ENCODE measurements around the gene OR7A17. TPM values are rescaled to one million over a fixed set of nuclear protein-coding genes. Genes with fewer than 3 reads are reported as not detected.

OR7A17 gene
- total RNA-seq, 1 donor from 2014 or later: not detected

DNA sequence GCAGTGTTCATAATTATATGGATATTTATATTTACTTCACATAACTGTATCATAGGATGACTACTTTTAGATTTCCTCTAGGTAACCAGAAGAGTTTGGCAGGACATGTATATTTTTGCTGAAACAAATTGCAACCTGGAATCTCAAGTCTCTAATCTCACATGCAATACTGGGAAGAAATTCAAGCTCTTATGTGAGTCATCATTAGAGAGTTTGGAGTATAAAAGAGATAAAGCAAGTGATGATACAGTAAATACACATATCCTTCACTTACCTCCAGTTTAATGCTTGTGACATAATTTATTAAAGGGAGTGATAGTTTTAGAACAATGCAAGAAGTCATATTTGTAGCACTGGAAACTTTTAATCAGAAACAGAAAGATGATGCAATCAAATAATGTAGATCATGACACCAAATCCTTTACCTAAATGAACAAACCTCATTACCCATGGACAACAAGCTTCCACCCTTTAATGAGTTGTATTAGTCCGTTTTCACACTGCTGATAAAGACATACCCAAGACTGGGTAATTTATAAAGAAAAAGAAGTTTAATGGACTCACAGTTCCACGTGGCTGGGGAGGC, 15.8 kb upstream of the OR7A17 start:
- Mint-ChIP-seq H3K27ac (ENCODE audit: unreplicated experiment) (no peak overlapping the region), H3K9me3 (ENCODE audit: unreplicated experiment) (no peaks in the 10 kb centered on the region)

DNA sequence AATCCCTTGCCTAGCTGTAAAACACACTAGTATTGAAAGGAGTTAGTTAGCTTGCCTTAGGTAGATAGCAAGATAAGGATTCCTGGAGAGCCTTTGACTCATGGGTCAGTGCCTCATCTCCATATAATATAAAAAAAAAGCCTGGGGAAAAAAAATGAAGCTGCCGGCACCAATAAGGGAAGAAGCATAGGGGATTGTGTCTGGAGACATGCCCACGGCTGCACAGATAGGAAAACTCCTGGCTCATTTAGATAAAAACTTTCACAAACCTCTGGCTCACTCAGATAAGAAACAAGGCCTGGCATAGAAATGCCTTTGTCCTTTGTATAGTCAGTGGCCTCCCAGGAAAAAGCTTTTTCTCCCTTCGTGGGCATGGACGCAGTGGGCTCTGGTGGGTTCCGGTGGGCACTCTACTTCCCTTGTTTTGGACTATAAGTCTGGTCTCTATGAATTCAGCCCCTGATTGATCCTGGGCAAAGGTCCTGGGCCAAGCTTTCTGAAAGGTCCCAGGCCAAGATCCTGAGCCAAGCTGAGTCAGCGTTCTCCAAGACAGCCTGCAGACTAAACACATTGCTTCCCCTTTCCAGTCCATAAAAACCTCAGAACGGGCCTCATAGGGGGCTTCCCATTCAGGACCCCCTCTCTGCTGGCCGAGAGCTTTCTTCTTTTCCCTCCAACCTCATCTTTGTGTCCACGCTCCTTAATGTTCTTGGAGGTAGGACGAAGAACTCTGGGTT, 4.9 kb upstream of the OR7A17 start:
- TF ChIP-seq, protein P1, sequence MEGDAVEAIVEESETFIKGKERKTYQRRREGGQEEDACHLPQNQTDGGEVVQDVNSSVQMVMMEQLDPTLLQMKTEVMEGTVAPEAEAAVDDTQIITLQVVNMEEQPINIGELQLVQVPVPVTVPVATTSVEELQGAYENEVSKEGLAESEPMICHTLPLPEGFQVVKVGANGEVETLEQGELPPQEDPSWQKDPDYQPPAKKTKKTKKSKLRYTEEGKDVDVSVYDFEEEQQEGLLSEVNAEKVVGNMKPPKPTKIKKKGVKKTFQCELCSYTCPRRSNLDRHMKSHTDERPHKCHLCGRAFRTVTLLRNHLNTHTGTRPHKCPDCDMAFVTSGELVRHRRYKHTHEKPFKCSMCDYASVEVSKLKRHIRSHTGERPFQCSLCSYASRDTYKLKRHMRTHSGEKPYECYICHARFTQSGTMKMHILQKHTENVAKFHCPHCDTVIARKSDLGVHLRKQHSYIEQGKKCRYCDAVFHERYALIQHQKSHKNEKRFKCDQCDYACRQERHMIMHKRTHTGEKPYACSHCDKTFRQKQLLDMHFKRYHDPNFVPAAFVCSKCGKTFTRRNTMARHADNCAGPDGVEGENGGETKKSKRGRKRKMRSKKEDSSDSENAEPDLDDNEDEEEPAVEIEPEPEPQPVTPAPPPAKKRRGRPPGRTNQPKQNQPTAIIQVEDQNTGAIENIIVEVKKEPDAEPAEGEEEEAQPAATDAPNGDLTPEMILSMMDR (IDR thresholded peaks at IDR 0.05): no peak
- Mint-ChIP-seq H3K9me3 (ENCODE audit: unreplicated experiment) (no peaks in the 10 kb centered on the region), H3K4me1 (ENCODE audit: unreplicated experiment) (peaks cover 5% of the 10 kb centered on the region), H3K4me3 (ENCODE audit: unreplicated experiment) (no peak overlapping the region), H3K27me3 (ENCODE audit: unreplicated experiment) (no peaks in the 10 kb centered on the region), H3K27ac (ENCODE audit: unreplicated experiment) (no peak overlapping the region), H3K36me3 (ENCODE audit: unreplicated experiment) (no peaks in the 10 kb centered on the region)
- no peak for DNase-seq (ENCODE audit: extremely low spot score, unreplicated experiment)

More for the DNA sequence above, 15.8 kb upstream of the OR7A17 start:
- no peak overlapping the region for H3K4me3 Mint-ChIP-seq (ENCODE audit: unreplicated experiment)
- H3K4me1 Mint-ChIP-seq (ENCODE audit: unreplicated experiment): no peaks in the 10 kb centered on the region
- no peaks in the 10 kb centered on the region for H3K36me3 Mint-ChIP-seq (ENCODE audit: unreplicated experiment)
- no peaks in the 10 kb centered on the region for H3K27me3 Mint-ChIP-seq (ENCODE audit: unreplicated experiment)
- TF ChIP-seq, protein P1 (IDR thresholded peaks at IDR 0.05): no peak
- no peak for DNase-seq (ENCODE audit: extremely low spot score, unreplicated experiment)

DNA sequence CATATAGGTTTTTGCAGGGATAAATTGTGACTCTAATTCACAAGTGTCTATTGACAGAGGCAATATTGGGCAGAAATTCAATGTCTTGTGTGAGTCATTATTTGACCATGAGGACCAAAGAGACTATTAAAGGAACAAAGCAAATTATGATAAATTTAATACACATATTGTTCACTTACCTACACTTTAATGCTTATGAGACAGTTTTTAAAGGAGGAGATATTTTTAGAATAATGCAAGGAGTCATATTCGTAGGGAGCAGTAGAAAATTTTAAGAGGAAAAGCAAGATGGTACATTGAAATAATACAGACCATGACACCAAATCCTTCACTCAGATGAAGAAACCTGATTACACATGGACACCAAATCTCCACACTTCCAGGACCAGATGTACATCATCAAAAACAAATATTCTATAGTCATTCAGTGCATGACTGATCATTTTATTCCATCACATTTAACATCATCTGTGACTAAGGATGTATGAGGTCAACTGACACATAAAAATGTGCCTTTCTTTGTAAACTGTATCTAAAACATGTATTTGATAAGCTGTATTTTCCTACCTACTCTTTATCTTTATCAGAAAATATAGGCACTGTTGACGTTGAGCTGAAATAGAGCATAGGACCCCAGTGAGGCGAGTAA, 4.2 kb upstream of the OR7A17 start:
- no peak overlapping the region for H3K4me3 Mint-ChIP-seq (ENCODE audit: unreplicated experiment)
- peaks cover 5% of the 10 kb centered on the region for H3K4me1 Mint-ChIP-seq (ENCODE audit: unreplicated experiment)
- peaks cover 3% of the 10 kb centered on the region for H3K27me3 Mint-ChIP-seq (ENCODE audit: unreplicated experiment)
- no peaks in the 10 kb centered on the region for H3K9me3 Mint-ChIP-seq (ENCODE audit: unreplicated experiment)
- TF ChIP-seq, protein P1 (IDR thresholded peaks at IDR 0.05): no peak
- no peak for DNase-seq (ENCODE audit: extremely low spot score, unreplicated experiment)
- H3K36me3 Mint-ChIP-seq (ENCODE audit: unreplicated experiment): no peaks in the 10 kb centered on the region
- no peak overlapping the region for H3K27ac Mint-ChIP-seq (ENCODE audit: unreplicated experiment)

DNA sequence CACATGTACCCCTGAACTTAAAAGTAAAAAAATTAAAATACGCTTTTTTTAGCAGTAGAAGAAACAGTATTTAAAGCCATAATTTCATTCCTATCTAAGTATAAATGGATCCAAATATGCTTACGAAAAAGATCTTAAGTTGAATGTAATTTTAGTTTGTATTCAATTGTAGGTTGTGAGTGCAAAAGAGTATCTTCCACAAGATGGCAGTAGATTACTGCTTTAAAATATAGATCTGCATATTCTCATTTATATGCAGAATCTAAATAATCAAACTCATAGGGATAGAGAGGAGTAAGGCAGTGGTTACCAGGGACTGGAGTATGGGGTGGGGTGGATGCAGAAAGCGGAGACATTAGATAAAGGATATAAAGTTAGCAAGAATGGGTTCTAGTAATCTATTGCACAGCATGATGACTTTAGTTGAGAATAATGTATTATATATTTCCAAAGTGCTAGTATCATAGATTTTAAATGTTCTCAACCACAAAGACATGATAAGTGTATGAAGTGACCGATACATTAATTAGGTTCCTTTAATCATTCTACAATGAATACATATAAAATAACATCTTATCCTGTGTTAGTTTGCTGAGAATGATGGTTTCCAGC, 14.2 kb downstream of the OR7A17 start:
- Mint-ChIP-seq H3K36me3 (ENCODE audit: unreplicated experiment) (no peaks in the 10 kb centered on the region), H3K27ac (ENCODE audit: unreplicated experiment) (no peak overlapping the region), H3K9me3 (ENCODE audit: unreplicated experiment) (peaks cover 3% of the 10 kb centered on the region), H3K4me3 (ENCODE audit: unreplicated experiment) (no peak overlapping the region), H3K4me1 (ENCODE audit: unreplicated experiment) (no peaks in the 10 kb centered on the region), H3K27me3 (ENCODE audit: unreplicated experiment) (peaks cover 15% of the 10 kb centered on the region)
- DNase-seq (ENCODE audit: extremely low spot score, unreplicated experiment): no peak
- TF ChIP-seq, protein P1 (IDR thresholded peaks at IDR 0.05): peak; percentile 44

DNA sequence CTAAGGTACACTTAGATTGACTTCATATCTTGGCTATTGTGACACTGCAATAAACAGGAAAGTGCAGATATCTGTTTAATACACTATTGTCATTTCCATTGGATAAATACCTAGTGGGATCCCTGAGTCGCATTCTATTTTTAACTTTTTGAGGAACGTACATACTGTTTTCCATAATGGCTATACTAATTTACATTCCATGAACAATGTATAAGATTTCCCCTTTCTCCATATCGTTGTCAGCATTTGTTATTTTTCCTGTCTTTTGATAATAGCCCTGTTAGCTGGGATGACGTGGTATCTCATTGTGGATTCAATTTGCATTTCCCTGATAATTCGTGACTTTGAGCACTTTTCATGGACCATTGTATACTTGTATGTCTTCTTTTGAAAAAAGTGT, 17.4 kb downstream of the OR7A17 start:
- Mint-ChIP-seq H3K4me1 (ENCODE audit: unreplicated experiment) (no peaks in the 10 kb centered on the region), H3K27me3 (ENCODE audit: unreplicated experiment) (peaks cover 13% of the 10 kb centered on the region), H3K4me3 (ENCODE audit: unreplicated experiment) (no peak overlapping the region), H3K9me3 (ENCODE audit: unreplicated experiment) (peaks cover 3% of the 10 kb centered on the region), H3K36me3 (ENCODE audit: unreplicated experiment) (no peaks in the 10 kb centered on the region), H3K27ac (ENCODE audit: unreplicated experiment) (no peak overlapping the region)
- DNase-seq (ENCODE audit: extremely low spot score, unreplicated experiment): no peak
- TF ChIP-seq, protein P1 (IDR thresholded peaks at IDR 0.05): no peak

Measured in osteocyte (in vitro differentiated cells).